ENCODE data around the gene PTPRM.

The PTPRM gene

DNA sequence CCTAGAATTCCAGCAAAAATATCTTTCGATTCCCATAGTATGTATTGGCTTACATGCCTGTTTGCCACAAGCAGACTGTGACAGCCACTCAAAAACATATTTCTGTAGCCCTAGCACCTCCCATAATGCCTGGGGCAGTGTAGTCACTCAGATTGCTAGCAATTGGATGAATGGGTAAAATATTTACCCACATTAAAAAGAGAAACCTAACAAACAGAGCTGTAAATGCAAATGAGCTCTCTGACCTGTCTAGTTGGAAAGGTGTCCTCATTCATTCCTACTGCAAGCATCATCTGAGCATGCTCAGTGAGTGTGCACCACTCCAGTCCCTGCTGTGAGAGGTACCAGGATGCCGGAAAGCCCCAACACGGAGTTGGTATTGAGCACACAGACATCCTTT is 808.1 kb downstream of the PTPRM start:
- no peaks in the 10 kb centered on the region for H3F3A ChIP-seq (ENCODE audit: insufficient read depth, low read length)
- no peaks in the 10 kb centered on the region for H3K4me1 ChIP-seq (ENCODE audit: low read length)
- H3K36me3 ChIP-seq (replicated peaks; ENCODE audit: insufficient read depth, low read length) = no peaks in the 10 kb centered on the region
- H3K4me3 ChIP-seq (ENCODE audit: low read length) = no peak overlapping the region
- no peaks in the 10 kb centered on the region for H3K9me2 ChIP-seq (replicated peaks; ENCODE audit: insufficient read depth, low read length)
- no peak for TF ChIP-seq EZH2 (optimal IDR thresholded peaks at IDR 0.05; ENCODE audit: low read depth, low read length)
- TF ChIP-seq EZH2phosphoT487 (IDR thresholded peaks at IDR 0.05; ENCODE audit: low read length) = no peak
- TF ChIP-seq, protein P1, sequence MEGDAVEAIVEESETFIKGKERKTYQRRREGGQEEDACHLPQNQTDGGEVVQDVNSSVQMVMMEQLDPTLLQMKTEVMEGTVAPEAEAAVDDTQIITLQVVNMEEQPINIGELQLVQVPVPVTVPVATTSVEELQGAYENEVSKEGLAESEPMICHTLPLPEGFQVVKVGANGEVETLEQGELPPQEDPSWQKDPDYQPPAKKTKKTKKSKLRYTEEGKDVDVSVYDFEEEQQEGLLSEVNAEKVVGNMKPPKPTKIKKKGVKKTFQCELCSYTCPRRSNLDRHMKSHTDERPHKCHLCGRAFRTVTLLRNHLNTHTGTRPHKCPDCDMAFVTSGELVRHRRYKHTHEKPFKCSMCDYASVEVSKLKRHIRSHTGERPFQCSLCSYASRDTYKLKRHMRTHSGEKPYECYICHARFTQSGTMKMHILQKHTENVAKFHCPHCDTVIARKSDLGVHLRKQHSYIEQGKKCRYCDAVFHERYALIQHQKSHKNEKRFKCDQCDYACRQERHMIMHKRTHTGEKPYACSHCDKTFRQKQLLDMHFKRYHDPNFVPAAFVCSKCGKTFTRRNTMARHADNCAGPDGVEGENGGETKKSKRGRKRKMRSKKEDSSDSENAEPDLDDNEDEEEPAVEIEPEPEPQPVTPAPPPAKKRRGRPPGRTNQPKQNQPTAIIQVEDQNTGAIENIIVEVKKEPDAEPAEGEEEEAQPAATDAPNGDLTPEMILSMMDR (IDR thresholded peaks at IDR 0.05; ENCODE audit: low read length) = no peak
- no peaks in the 10 kb centered on the region for H3K79me2 ChIP-seq (ENCODE audit: low read length)
- no peak overlapping the region for H3K27ac ChIP-seq (ENCODE audit: low read length)
- no peak overlapping the region for H3K4me2 ChIP-seq (ENCODE audit: low read depth, low read length)
- no peak overlapping the region for H3K9ac ChIP-seq (ENCODE audit: low read length)
- no peaks in the 10 kb centered on the region for H3K9me3 ChIP-seq (replicated peaks; ENCODE audit: insufficient read depth, low read length)
- no peaks in the 10 kb centered on the region for H4K20me1 ChIP-seq (ENCODE audit: insufficient read depth, low read length)
- H2AFZ ChIP-seq (ENCODE audit: low read length) = no peak overlapping the region
- DNase-seq = no peak
- H3K27me3 ChIP-seq (replicated peaks; ENCODE audit: insufficient read depth, low read length) = no peaks in the 10 kb centered on the region

DNA sequence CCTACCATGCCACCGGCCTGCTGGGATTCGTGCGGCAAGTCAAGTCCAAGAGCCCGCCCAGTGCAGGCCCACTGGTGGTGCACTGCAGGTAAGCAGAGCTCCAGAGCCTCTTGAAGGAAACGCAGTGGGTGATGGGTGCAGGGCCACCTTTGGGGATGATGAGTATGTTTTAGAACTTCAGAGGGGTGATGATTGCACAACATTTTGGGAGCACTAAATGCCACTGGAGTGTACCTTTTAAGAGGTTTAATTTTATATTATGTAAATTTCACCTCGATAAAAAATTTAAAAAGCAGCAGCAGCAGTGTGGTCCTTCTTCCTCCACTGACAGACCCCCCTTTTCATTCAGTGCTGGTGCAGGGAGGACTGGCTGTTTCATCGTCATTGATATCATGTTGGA is 809.0 kb downstream of the PTPRM start:
- H3K9me2 ChIP-seq (replicated peaks; ENCODE audit: insufficient read depth, low read length) = no peaks in the 10 kb centered on the region
- no peak overlapping the region for H2AFZ ChIP-seq (ENCODE audit: low read length)
- no peaks in the 10 kb centered on the region for H3K36me3 ChIP-seq (replicated peaks; ENCODE audit: insufficient read depth, low read length)
- no peaks in the 10 kb centered on the region for H4K20me1 ChIP-seq (ENCODE audit: insufficient read depth, low read length)
- no peaks in the 10 kb centered on the region for H3K4me1 ChIP-seq (ENCODE audit: low read length)
- no peak for TF ChIP-seq EZH2phosphoT487 (IDR thresholded peaks at IDR 0.05; ENCODE audit: low read length)
- TF ChIP-seq EZH2 (optimal IDR thresholded peaks at IDR 0.05; ENCODE audit: low read depth, low read length) = no peak
- TF ChIP-seq, protein P1 (IDR thresholded peaks at IDR 0.05; ENCODE audit: low read length) = no peak
- H3K9me3 ChIP-seq (replicated peaks; ENCODE audit: insufficient read depth, low read length) = no peaks in the 10 kb centered on the region
- no peaks in the 10 kb centered on the region for H3K27me3 ChIP-seq (replicated peaks; ENCODE audit: insufficient read depth, low read length)
- H3K4me2 ChIP-seq (ENCODE audit: low read depth, low read length) = no peak overlapping the region
- no peak for DNase-seq
- H3K27ac ChIP-seq (ENCODE audit: low read length) = no peak overlapping the region
- no peaks in the 10 kb centered on the region for H3F3A ChIP-seq (ENCODE audit: insufficient read depth, low read length)
- H3K79me2 ChIP-seq (ENCODE audit: low read length) = no peaks in the 10 kb centered on the region
- H3K4me3 ChIP-seq (ENCODE audit: low read length) = no peak overlapping the region
- H3K9ac ChIP-seq (ENCODE audit: low read length) = no peak overlapping the region

DNA sequence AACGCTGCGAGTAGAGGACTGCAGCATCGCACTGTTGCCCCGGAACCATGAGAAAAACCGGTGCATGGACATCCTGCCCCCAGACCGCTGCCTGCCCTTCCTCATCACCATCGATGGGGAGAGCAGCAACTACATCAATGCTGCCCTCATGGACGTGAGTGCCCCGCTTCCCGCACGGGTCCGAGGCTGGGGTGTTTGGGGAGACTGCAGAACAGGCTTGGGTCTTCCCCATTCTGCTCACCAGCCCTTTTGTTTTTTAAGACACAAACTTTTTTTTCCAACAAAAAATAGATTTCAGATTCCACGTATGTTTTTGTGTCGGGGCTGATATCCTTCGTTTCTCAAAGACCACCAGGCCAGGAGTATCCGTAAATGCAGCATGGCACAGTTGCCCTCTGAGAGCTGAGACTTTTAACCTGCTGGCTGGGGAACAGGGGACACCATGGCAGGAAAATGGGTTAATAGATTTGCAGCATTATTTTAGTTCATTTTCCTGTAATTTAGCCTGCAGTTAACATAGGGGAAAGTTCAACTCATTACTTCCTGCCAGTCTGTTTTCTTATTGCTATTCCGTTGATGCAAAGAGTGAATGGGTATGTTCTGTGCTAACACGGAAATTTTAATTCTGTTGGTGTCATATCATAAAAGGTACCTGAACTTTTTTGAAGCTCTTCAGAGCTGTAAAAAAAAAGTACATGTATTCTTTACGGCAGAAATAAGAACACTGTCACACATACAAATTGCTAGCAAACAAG is 812.2 kb downstream of the PTPRM start:
- Histone ChIP-seq H3K9me2 (replicated peaks; ENCODE audit: insufficient read depth, low read length) (no peaks in the 10 kb centered on the region), H3K27me3 (replicated peaks; ENCODE audit: insufficient read depth, low read length) (no peaks in the 10 kb centered on the region), H3F3A (ENCODE audit: insufficient read depth, low read length) (no peaks in the 10 kb centered on the region), H3K4me3 (ENCODE audit: low read length) (no peak overlapping the region), H4K20me1 (ENCODE audit: insufficient read depth, low read length) (no peaks in the 10 kb centered on the region), H3K79me2 (ENCODE audit: low read length) (no peaks in the 10 kb centered on the region), H3K4me2 (ENCODE audit: low read depth, low read length) (no peak overlapping the region), H3K9me3 (replicated peaks; ENCODE audit: insufficient read depth, low read length) (no peaks in the 10 kb centered on the region), H3K4me1 (ENCODE audit: low read length) (no peaks in the 10 kb centered on the region), H2AFZ (ENCODE audit: low read length) (no peak overlapping the region), H3K36me3 (replicated peaks; ENCODE audit: insufficient read depth, low read length) (no peaks in the 10 kb centered on the region), H3K9ac (ENCODE audit: low read length) (no peak overlapping the region), H3K27ac (ENCODE audit: low read length) (no peak overlapping the region)
- DNase-seq = no peak
- TF ChIP-seq, protein P1 (IDR thresholded peaks at IDR 0.05; ENCODE audit: low read length) = no peak
